HEK293 (cell line): Measurements from ENCODE around the gene ZDHHC24.

ENCODE experiments used
- CTCF ChIP-seq: fragments of 450-650 bp; formaldehyde crosslinking; IDR thresholded peaks from 2 replicates; pipeline ENCODE4 v1.5.1; 2016; ENCODE audit warnings: missing biosample characterization, missing genetic modification characterization
- HOXA7 ChIP-seq: sonication (generic); formaldehyde crosslinking; IDR thresholded peaks from 2 replicates; pipeline ENCODE4 v1.8.1; 2022; ENCODE audit warnings: missing genetic modification reagents, borderline replicate concordance
- MYNN ChIP-seq: fragments of 450-650 bp; formaldehyde crosslinking; IDR thresholded peaks from 2 replicates; pipeline ENCODE4 v1.5.1; 2016; ENCODE audit warnings: missing biosample characterization, missing genetic modification characterization, borderline replicate concordance
- SCRT2 ChIP-seq: fragments of 450-650 bp; formaldehyde crosslinking; IDR thresholded peaks from 2 replicates; pipeline ENCODE4 v1.5.1; 2016; ENCODE audit warnings: missing biosample characterization, missing genetic modification characterization
- SP2 ChIP-seq: fragments of 450-650 bp; formaldehyde crosslinking; IDR thresholded peaks from 2 replicates; pipeline ENCODE4 v1.5.1; 2016; ENCODE audit warnings: missing biosample characterization, missing genetic modification characterization
- YY1 ChIP-seq: fragments of 450-650 bp; formaldehyde crosslinking; IDR thresholded peaks from 2 replicates; pipeline ENCODE4 v1.5.1; 2018; ENCODE audit warnings: missing biosample characterization, missing genetic modification characterization
- ZFP37 ChIP-seq: fragments of 450-650 bp; formaldehyde crosslinking; IDR thresholded peaks from 2 replicates; pipeline ENCODE4 v1.5.1; 2016; ENCODE audit warnings: missing biosample characterization, missing genetic modification characterization
- ZNF121 ChIP-seq: fragments of 450-650 bp; formaldehyde crosslinking; IDR thresholded peaks from 2 replicates; pipeline ENCODE4 v1.5.1; 2016; ENCODE audit warnings: missing biosample characterization, missing genetic modification characterization
- ZNF2 ChIP-seq: fragments of 450-650 bp; formaldehyde crosslinking; IDR thresholded peaks from 2 replicates; pipeline ENCODE4 v1.5.1; 2016; ENCODE audit warnings: missing biosample characterization, missing genetic modification characterization
- ZNF292 ChIP-seq: fragments of 450-650 bp; formaldehyde crosslinking; IDR thresholded peaks from 2 replicates; pipeline ENCODE4 v1.5.1; 2016; ENCODE audit warnings: low read depth, missing biosample characterization, missing genetic modification characterization, borderline replicate concordance
- ZNF600 ChIP-seq: fragments of 450-650 bp; formaldehyde crosslinking; IDR thresholded peaks from 2 replicates; pipeline ENCODE4 v1.5.1; 2016; ENCODE audit warnings: missing biosample characterization, missing genetic modification characterization
- ZNF623 ChIP-seq: fragments of 450-650 bp; formaldehyde crosslinking; IDR thresholded peaks from 2 replicates; pipeline ENCODE4 v1.5.1; 2016; ENCODE audit warnings: missing biosample characterization, missing genetic modification characterization

GRCh38 chr11:66530927-66531709 lies 14.7 kb downstream of the ZDHHC24 start:
- no peak for TF ChIP-seq ZNF623 (tag by site-specific recombination)
- TF ChIP-seq ZNF121 (tag by site-specific recombination): no peak
- TF ChIP-seq ZNF600: no peak
- TF ChIP-seq ZNF2 (tag by site-specific recombination): no peak
- no peak for TF ChIP-seq ZFP37 (tag by site-specific recombination)
- no peak for TF ChIP-seq CTCF (tag by site-specific recombination)
- no peak for TF ChIP-seq YY1
- TF ChIP-seq MYNN (tag by site-specific recombination): no peak
- TF ChIP-seq ZNF292 (tag by site-specific recombination): no peak
- TF ChIP-seq SCRT2 (tag by site-specific recombination): no peak
- no peak for TF ChIP-seq HOXA7
- no peak for TF ChIP-seq SP2 (tag by site-specific recombination)
